GM18517 (cell line): ENCODE measurements around the gene TRABD2B.

Experiments
- ATAC-seq: cut with Tn5 transposase; IDR thresholded peaks from one replicate; pipeline ENCODE4 v1.9.1; 2021; ENCODE audit warnings: mild to moderate bottlenecking, moderate library complexity; ENCODE audit not compliant: unreplicated experiment

The TRABD2B gene

DNA sequence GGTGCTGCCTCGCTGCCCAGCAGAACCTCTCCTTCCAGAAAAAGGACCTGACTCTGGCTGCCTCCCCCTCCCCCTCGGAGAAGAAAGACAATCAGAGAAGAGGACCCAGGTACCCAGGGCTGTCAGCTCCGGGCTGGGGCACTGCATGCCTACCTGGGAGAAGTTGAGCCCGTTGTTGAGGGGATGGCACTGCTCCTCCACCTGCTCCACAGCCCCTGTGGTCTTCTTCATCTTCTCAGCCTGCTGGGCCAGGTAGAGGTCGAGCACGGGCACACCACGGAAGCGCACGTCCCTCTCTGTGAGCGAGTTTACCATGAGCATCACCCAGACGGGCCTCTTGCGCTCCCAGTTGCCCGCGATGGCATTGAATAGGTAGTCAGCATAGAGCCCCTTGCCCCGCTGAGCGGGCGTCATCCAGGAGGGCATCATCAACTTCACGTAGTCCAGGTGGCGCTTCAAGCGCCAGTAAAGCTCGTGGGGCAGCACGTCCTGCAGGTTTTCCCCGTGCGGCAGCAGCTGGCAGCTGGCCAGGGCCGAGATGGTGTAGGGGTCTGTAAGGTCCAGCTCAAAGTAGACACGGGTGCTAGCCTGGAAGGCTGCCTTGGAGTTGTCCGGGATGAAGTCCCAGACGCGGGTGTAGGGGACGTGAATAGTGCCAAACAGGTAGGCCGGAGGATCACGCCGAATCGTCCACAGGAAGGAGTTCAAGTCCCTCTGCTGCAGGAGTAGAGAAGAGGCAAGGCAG, 3.1 kb downstream of the TRABD2B start:
- no peak for ATAC-seq

- no peak for ATAC-seq
These were observed 3.8 kb downstream of the TRABD2B start for GRCh38 chr1:47993416-47993740.

DNA sequence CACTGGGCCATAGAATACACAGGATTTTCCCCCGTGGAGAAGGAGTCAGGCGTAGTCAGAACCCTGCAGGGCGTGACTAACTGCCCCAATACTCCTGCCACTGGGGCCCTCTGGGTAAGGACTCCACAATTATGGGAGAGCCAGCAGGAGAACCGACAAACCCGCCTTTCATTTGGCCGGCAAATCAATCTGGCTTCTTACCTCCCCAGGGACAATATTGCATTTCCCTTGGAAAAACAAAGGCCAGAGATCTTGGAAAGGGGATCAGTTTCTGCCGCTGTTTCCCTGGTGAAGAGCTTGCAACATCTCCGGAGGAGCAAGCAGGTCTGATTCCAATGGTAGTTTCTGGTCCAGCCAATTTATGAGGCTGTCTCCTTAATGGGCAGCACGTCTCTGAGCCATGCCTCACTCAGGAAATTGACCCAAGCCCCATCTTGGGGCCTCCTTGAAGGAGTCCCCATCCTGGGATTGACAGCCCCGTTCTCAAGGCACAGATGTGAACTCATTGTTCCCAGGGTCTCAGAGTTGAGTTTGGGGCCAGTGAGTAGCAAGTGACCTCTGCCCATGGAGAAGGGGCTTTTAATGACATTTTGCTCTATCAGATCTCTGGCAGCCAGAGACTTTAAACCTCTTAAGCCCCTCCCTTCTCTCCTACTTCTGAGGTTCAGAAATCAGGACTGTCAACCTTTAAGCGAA, 4.3 kb downstream of the TRABD2B start:
- no peak for ATAC-seq

GRCh38 chr1:47991673-47992072, 5.5 kb downstream of the TRABD2B start:
- ATAC-seq: no peak

GRCh38 chr1:47991187-47991586, 6.0 kb downstream of the TRABD2B start:
- ATAC-seq: no peak

- no peak for ATAC-seq
These were observed 6.9 kb downstream of the TRABD2B start for GRCh38 chr1:47990286-47990685.

- no peak for ATAC-seq
These were observed 9.6 kb downstream of the TRABD2B start for GRCh38 chr1:47987601-47988000.

DNA sequence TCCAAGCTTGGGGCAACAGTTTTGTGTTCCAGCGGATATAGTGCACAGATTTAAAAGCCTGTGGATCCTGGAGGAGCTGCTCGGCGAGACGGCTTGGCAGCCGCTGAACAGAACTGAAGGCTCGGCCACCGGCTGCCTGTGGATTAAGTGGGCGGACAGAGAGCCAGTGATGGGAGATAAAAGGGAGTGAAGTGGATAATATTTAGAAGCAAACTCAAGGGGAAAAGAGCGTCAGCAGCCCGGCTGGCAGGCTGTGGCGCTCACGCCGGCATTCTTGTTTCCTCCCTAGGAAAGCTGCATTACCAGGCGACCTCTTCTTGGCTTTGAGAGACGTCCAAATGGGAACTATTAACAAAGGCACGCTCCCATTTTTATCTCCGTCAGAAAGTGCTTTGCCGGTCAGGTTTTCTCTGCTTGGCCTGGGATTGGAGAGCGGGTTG, 10.4 kb downstream of the TRABD2B start:
- no peak for ATAC-seq

GRCh38 chr1:47985018-47985417, 12.2 kb downstream of the TRABD2B start:
- no peak for ATAC-seq

DNA sequence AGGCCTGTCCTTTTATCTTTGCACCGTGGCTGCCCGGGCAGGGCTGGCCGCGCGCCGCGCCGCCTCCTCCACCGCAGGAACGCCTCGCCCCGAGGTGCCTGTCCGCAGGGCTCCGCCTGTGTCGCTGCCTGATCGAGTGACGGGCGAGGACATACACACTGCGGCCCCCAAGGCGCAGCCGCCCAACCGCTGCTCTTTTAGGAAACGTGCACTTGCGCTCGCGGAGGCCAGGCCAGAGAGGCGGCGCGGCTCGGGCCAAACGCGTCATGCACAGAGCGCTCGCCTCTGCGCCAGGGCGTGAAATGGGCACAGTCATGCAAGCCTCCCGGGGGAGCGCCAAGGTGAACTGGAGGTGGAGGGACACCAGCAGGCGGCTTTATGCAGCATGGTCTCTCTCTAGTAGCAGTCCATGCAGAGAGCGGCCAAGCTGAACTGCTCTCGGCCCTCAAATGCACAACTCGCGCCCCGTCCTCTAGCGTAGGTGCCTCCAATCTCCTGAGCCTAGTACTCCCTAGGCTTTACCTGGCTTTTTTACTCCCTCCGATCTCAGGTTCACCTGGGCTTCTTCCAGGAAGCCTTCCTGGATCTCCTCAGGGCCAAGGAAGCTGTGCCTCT, 12.9 kb downstream of the TRABD2B start:
- ATAC-seq: no peak

DNA sequence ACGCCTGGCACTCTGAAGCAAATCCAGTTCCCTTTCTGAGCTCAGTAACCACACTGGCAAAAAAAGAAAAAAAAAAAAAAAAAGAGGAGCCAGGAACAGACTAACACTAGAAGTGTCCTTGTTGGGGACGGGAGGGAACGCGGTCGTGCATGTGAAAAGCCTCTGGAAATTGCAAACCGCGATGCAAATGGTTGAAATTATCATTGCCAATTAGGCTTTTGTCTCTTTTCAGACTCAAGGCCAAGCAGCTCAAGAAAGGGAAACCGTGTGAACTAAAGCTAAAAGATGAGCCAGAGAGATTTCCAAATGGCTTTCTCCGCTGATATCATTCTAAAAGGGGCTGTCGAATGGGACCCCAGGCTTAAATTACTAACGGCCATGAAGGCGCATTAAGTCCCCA, 13.5 kb downstream of the TRABD2B start:
- ATAC-seq: no peak

GRCh38 chr1:47981667-47982350, 15.4 kb downstream of the TRABD2B start:
- ATAC-seq: no peak

DNA sequence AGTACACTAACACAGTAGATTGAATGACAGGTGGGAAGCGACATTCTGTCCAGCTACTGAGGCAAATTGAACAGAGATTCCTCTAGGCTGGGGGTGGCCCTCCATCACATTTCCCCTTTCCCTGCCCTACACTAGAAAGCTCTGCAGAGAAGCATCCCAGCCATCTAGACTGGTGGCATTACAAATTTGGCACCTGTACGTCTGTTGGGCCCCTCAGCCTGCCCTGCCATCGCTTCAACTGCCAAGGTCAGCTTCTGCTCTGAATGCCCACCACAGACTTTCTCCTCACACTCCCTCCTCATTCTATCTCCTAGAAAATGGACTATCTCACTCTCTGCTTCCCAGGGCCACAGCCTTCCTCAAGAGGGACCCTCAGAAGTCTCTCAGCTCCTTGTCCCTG, 16.7 kb downstream of the TRABD2B start:
- no peak for ATAC-seq

GRCh38 chr1:47979724-47980123, 17.5 kb downstream of the TRABD2B start:
- no peak for ATAC-seq

DNA sequence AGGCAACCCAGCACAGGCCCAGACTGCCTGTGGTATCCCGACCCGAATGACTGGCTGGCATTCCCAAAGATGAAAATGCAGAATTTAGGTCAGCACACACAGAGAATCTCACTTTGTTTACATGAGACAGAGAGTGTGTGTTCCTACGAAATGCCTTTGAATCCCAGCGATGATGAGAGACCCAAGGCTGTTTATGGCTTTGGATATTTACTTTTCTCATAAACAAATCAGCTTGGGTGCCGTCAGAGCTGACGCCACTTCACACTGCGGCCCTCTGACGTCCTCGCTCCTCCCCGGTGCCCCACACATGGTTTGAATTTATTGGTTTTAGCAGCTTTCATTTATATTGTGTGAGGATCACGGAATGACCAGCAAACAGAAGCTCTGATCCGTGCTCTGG, 18.7 kb downstream of the TRABD2B start:
- no peak for ATAC-seq

DNA sequence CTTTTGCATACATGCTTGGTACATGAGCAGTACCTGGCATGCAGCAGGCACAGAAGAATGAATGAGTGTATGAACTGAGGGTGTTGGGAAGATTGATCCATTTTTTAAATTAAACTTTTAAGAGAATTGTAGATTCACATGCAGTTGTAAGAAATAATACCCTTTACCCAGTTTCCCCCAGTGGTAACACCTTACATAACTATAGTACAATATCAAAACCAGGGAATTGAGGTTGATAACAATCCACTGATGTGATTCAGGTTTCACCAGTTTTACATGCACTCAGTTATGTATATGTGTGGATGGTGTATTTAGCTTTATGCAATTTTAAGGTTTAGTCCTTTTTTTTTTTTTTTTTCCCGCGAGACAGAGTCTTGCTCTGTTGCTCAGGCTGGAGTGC, 20.5 kb downstream of the TRABD2B start:
- no peak for ATAC-seq

- no peak for ATAC-seq
These were observed 20.9 kb downstream of the TRABD2B start for GRCh38 chr1:47976267-47976666.

DNA sequence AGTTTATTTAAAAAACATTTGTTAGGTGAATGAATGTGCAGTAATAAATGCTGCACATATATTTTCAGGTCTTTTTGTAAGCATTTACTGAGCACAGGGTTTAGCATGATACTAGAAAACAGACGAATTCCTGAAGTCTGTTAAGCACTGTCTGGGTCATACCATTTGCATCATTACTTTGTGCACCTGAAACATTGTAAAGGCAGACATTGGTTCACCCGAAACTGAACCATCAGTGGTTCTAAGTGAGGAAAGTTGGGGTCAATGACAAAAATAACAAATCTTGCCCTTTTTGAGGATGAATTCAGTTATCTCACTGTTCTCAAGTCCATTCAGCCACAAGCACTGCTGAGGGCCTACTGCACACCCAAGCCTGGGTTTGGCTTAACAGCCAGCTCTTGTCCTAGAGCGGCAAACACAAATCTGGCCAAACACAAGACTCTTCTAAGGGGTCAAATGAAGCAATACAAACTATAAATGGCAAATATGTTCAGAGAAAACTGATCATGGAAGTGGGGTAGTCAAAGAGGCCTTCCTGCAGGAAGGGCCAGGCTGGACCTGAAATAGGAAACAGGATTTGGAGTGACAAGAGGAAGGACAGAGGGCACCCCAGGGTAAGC, 21.8 kb downstream of the TRABD2B start:
- ATAC-seq: no peak

DNA sequence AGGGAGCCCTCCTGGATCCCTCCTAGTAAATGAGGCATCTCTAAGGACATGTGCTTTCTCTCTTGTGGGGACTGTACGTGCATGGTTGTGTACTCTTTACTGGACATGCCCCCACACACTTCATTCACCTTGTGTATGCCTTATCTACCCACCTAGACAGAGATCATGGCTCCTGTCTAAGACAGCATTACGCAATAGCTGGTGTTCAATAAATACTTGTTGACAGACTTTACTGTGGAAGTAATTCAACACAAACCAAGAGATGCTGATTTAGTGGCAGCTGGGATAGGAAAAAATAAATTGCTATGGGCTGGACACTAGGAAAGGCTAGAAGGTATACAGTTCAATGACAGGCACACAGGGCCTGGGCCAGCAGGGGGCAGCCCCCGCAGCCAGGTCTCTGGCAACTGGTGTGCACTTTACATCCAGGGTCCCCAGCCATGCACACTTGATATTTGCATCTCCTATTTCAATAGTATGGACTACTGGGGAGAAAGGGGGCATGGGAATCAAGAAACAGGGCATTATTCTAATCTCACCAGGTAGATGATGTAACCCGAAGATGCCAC, 24.2 kb downstream of the TRABD2B start:
- no peak for ATAC-seq

DNA sequence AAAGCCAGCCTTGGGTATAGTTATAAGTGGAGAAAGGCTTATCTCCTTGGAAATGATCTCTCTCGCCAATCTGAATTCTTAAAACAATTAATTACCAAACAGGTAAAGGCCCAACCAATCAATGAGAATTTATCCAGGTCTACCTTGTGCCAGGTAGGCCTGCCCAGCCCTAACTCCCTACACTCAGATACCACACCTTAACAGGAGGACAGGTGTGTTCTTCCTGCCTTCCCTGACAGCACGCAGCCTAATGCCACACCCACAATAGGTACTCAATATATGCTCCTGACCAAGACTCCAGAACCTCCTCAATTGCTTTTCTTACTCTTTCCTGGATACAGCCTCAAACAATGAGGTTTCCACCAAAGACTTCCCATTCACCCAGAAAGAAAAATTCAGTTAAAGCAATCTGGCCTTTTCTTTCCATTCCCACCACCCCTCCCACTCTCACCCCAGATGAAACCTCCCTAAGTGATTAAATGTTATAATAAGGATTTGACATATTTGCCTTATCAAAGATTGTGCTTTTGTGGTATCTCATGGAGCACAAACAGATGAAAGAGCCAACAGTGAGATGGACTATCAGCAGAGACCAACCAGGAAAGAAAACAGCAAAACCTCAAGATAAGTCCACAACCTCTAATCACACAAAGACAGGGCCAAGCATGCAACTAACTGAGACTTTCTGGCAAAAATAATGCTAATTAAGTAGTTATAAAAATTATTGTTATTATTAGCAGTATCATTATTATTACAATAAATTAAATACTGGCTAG, 25.6 kb downstream of the TRABD2B start:
- no peak for ATAC-seq
